H9 (cell line): ENCODE results near the gene CABLES1. TPM values are rescaled to one million over a fixed set of nuclear protein-coding genes. Genes with fewer than 3 reads are reported as not detected.

Experiments
- DNase-seq: peaks from one replicate; pipeline ENCODE4 v3.0.0-alpha.2; 2017
- H2AFZ ChIP-seq: one replicate; pipeline ENCODE4 v1.6.1; 2013; ENCODE audit warnings: mild to moderate bottlenecking, low read length, control low read depth, moderate library complexity
- H2AK5ac ChIP-seq: 2 replicates; pipeline ENCODE4 v1.6.1; 2013; ENCODE audit warnings: low read length, control low read depth, mixed read lengths; ENCODE audit not compliant: insufficient read length
- H2BK120ac ChIP-seq: one replicate; pipeline ENCODE4 v1.6.1; 2013; ENCODE audit warnings: low read depth, mild to moderate bottlenecking, low read length, control low read depth, inconsistent platforms; ENCODE audit not compliant: poor library complexity, severe bottlenecking
- H2BK12ac ChIP-seq: 2 replicates; pipeline ENCODE4 v1.6.1; 2013; ENCODE audit warnings: low read length, control low read depth, mixed read lengths, low read depth; ENCODE audit not compliant: insufficient read length
- H2BK15ac ChIP-seq: 2 replicates; pipeline ENCODE4 v1.6.1; 2013; ENCODE audit warnings: low read depth, low read length, control low read depth
- H2BK20ac ChIP-seq: one replicate; pipeline ENCODE4 v1.6.1; 2013; ENCODE audit warnings: low read depth, mild to moderate bottlenecking, low read length, control low read depth, inconsistent platforms; ENCODE audit not compliant: poor library complexity, severe bottlenecking
- H2BK5ac ChIP-seq: 2 replicates; pipeline ENCODE4 v1.6.1; 2013; ENCODE audit warnings: low read length, control low read depth, mixed read lengths; ENCODE audit not compliant: insufficient read length
- H3K14ac ChIP-seq: 2 replicates; pipeline ENCODE4 v1.6.1; 2013; ENCODE audit warnings: low read length, control low read depth; ENCODE audit not compliant: insufficient read depth
- H3K18ac ChIP-seq: 2 replicates; pipeline ENCODE4 v1.6.1; 2013; ENCODE audit warnings: low read depth, mild to moderate bottlenecking, mixed read lengths, low read length, control low read depth; ENCODE audit not compliant: insufficient read length
- H3K23ac ChIP-seq: 2 replicates; pipeline ENCODE4 v1.6.1; 2013; ENCODE audit warnings: low read length, control low read depth, mixed read lengths, low read depth; ENCODE audit not compliant: insufficient read length
- H3K23me2 ChIP-seq: 2 replicates; pipeline ENCODE4 v1.6.1; 2013; ENCODE audit warnings: low read depth, mild to moderate bottlenecking, mixed read lengths, low read length, control low read depth; ENCODE audit not compliant: insufficient read length, poor library complexity, severe bottlenecking
- H3K27ac ChIP-seq: 2 replicates; pipeline ENCODE4 v1.5.1; 2013; ENCODE audit warnings: low read length, control low read depth, mixed read lengths, low read depth; ENCODE audit not compliant: insufficient read length
- H3K27me3 ChIP-seq: 2 replicates; pipeline ENCODE4 v1.6.1; 2013; ENCODE audit warnings: low read length, control low read depth, inconsistent platforms; ENCODE audit not compliant: insufficient read depth
- H3K4ac ChIP-seq: 2 replicates; pipeline ENCODE4 v1.6.1; 2013; ENCODE audit warnings: low read depth, mild to moderate bottlenecking, control low read depth, inconsistent platforms, low read length, moderate library complexity
- H3K4me1 ChIP-seq: 2 replicates; pipeline ENCODE4 v1.6.1; 2013; ENCODE audit warnings: low read length, control low read depth, inconsistent platforms; ENCODE audit not compliant: insufficient read depth
- H3K4me2 ChIP-seq: 2 replicates; pipeline ENCODE4 v1.6.1; 2013; ENCODE audit warnings: low read length, control low read depth, mixed read lengths; ENCODE audit not compliant: insufficient read length, insufficient read depth
- H3K56ac ChIP-seq: 2 replicates; pipeline ENCODE4 v1.6.1; 2013; ENCODE audit warnings: low read depth, mild to moderate bottlenecking, mixed read lengths, low read length, control low read depth; ENCODE audit not compliant: insufficient read length
- H3K79me1 ChIP-seq: 2 replicates; pipeline ENCODE4 v1.6.1; 2013; ENCODE audit warnings: low read depth, mild to moderate bottlenecking, moderate library complexity, low read length, control low read depth, inconsistent platforms; ENCODE audit not compliant: insufficient read depth, poor library complexity, severe bottlenecking
- H3K79me2 ChIP-seq: 2 replicates; pipeline ENCODE4 v1.6.1; 2013; ENCODE audit warnings: low read length, control low read depth, inconsistent platforms; ENCODE audit not compliant: insufficient read depth
- H3K9ac ChIP-seq: 2 replicates; pipeline ENCODE4 v1.6.1; 2013; ENCODE audit warnings: low read length, control low read depth, mixed read lengths; ENCODE audit not compliant: insufficient read length; ENCODE audit errors: extremely low read depth
- H3K9me3 ChIP-seq: one replicate; pipeline ENCODE4 v1.6.1; 2013; ENCODE audit warnings: low read depth, low read length, inconsistent platforms; ENCODE audit not compliant: control insufficient read depth
- H3T11ph ChIP-seq: one replicate; pipeline ENCODE4 v1.6.1; 2013; ENCODE audit warnings: mild to moderate bottlenecking, low read length, control low read depth, inconsistent platforms
- H4K20me1 ChIP-seq: one replicate; pipeline ENCODE4 v1.6.1; 2013; ENCODE audit not compliant: control insufficient read depth, insufficient read length, insufficient read depth
- H4K5ac ChIP-seq: 2 replicates; pipeline ENCODE4 v1.6.1; 2013; ENCODE audit warnings: low read depth, mild to moderate bottlenecking, mixed read lengths, low read length, control low read depth; ENCODE audit not compliant: insufficient read length
- H4K8ac ChIP-seq: replicated peaks from 2 replicates; pipeline ENCODE4 v1.6.1; 2013; ENCODE audit warnings: low read length, control low read depth, mixed read lengths, low read depth; ENCODE audit not compliant: insufficient read length
- H4K91ac ChIP-seq: 2 replicates; pipeline ENCODE4 v1.6.1; 2013; ENCODE audit warnings: low read depth, mild to moderate bottlenecking, moderate library complexity, mixed read lengths, low read length, control low read depth; ENCODE audit not compliant: insufficient read length
- H3K27ac Mint-ChIP-seq, 3 experiments: 2 replicates in 2 of 3; 3 replicates in 1 of 3; pipeline ENCODE4 v1.8.0; 2020 to 2021; ENCODE audit warnings: mixed read lengths in 3 of 3, mild to moderate bottlenecking in 1 of 3, moderate library complexity in 1 of 3
- H3K27me3 Mint-ChIP-seq: 2 replicates; pipeline ENCODE4 v1.8.0; 2021; ENCODE audit warnings: low read depth, mild to moderate bottlenecking, moderate library complexity, mixed read lengths
- H3K36me3 Mint-ChIP-seq, 3 experiments: 2 replicates in 2 of 3; 3 replicates in 1 of 3; pipeline ENCODE4 v1.8.0; 2020 to 2021; ENCODE audit warnings: low read depth in 3 of 3, mixed read lengths in 3 of 3; ENCODE audit not compliant: insufficient read depth in 1 of 3
- H3K4me1 Mint-ChIP-seq, 2 experiments: 2 replicates each; pipeline ENCODE4 v1.8.0; 2020; ENCODE audit warnings: mixed read lengths in 2 of 2
- H3K4me3 Mint-ChIP-seq, 2 experiments: 2 replicates in 1 of 2; 3 replicates in 1 of 2; pipeline ENCODE4 v1.8.0; 2020 to 2021; ENCODE audit warnings: mild to moderate bottlenecking in 2 of 2, mixed read lengths in 2 of 2, moderate library complexity in 1 of 2
- H3K9me3 Mint-ChIP-seq, 2 experiments: 2 replicates in 1 of 2; 3 replicates in 1 of 2; pipeline ENCODE4 v1.8.0; 2020; ENCODE audit warnings: mild to moderate bottlenecking in 2 of 2, mixed read lengths in 2 of 2, moderate library complexity in 1 of 2
- CTCF ChIP-seq: fragments of 200-600 bp; sonication (generic); conservative IDR thresholded peaks from 3 replicates; pipeline ENCODE4 v1.8.0; 2021; ENCODE audit warnings: antibody characterized with exemption, mild to moderate bottlenecking
- WGBS: extraction: QIAGEN DNeasy Blood & Tissue Kit; methylation state at CpG from one replicate; pipeline ENCODE4 v1.1.7; 2013; ENCODE audit warnings: missing lambda C conversion rate, low lambda C conversion rate, mixed read lengths; ENCODE audit not compliant: insufficient read length; ENCODE audit errors: extremely low coverage; 5-methylcytosine and 5-hydroxymethylcytosine counted together
- total RNA-seq: library from RNA; stranded (reverse); gene quantifications from 2 replicates; pipeline ENCODE4 v1.2.1, GENCODE V29; 2021

The CABLES1 gene
- total RNA-seq, 1 experiment from 2014 or later = 27.1 TPM

- Histone ChIP-seq H3K27me3 (no peaks in the 10 kb centered on the region), H3K79me2 (no peaks in the 10 kb centered on the region), H2BK12ac (no peak overlapping the region), H3K18ac (no peak overlapping the region), H3K23me2 (no peaks in the 10 kb centered on the region), H3K4ac (no peak overlapping the region), H3K27ac (no peak overlapping the region), H4K20me1 (no peaks in the 10 kb centered on the region), H2AFZ (no peak overlapping the region), H2BK5ac (no peak overlapping the region), H3K9ac (no peak overlapping the region), H3T11ph (no peak overlapping the region), H3K4me1 (no peaks in the 10 kb centered on the region), H3K14ac (0 out of 2 replicates have a peak overlapping the region, but pooled peaks have one; percentile 58), H3K79me1 (no peaks in the 10 kb centered on the region), H3K56ac (no peak overlapping the region), H2AK5ac (no peak overlapping the region), H2BK20ac (no peak overlapping the region), H3K9me3 (no peaks in the 10 kb centered on the region), H2BK15ac (no peak overlapping the region), H4K8ac (no peak overlapping the region), H4K91ac (no peak overlapping the region), H3K4me2 (no peak overlapping the region), H2BK120ac (no peak overlapping the region), H3K23ac (no peak overlapping the region), H4K5ac (no peak overlapping the region)
- no peak overlapping the region for H3K4me3 Mint-ChIP-seq
- peaks cover 11 to 16% of the 10 kb centered on the region in 2 experiments for H3K9me3 Mint-ChIP-seq
- no peak for TF ChIP-seq CTCF
- peaks cover 30 to 37% of the 10 kb centered on the region in 2 experiments for H3K4me1 Mint-ChIP-seq
- WGBS = no CpG with 5 or more reads among the region's 5 CpGs
- H3K27me3 Mint-ChIP-seq = peaks cover 1% of the 10 kb centered on the region; the same call in 1 of the 2 replicates
- peak overlapping the region in 1 of 3 experiments; percentile 54; a peak in 3 of 7 replicates for H3K27ac Mint-ChIP-seq
- no peak for DNase-seq
- peaks cover 9 to 27% (median 18%) of the 10 kb centered on the region in 3 experiments for H3K36me3 Mint-ChIP-seq
These were observed 141.2 kb downstream of the CABLES1 start for GRCh38 chr18:23276451-23276850.
